ENCODE results near the gene TMCC3.

TMCC3 gene

GRCh38 chr12:94623161-94623920 lies 27.0 kb downstream of the TMCC3 start:
- TF ChIP-seq, protein P1, sequence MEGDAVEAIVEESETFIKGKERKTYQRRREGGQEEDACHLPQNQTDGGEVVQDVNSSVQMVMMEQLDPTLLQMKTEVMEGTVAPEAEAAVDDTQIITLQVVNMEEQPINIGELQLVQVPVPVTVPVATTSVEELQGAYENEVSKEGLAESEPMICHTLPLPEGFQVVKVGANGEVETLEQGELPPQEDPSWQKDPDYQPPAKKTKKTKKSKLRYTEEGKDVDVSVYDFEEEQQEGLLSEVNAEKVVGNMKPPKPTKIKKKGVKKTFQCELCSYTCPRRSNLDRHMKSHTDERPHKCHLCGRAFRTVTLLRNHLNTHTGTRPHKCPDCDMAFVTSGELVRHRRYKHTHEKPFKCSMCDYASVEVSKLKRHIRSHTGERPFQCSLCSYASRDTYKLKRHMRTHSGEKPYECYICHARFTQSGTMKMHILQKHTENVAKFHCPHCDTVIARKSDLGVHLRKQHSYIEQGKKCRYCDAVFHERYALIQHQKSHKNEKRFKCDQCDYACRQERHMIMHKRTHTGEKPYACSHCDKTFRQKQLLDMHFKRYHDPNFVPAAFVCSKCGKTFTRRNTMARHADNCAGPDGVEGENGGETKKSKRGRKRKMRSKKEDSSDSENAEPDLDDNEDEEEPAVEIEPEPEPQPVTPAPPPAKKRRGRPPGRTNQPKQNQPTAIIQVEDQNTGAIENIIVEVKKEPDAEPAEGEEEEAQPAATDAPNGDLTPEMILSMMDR (IDR thresholded peaks at IDR 0.05; ENCODE audit: low read depth, low read length) = no peak
- no peak overlapping the region for H3K4me3 ChIP-seq (ENCODE audit: low read depth, low read length)

- TF ChIP-seq, protein P1 (IDR thresholded peaks at IDR 0.05; ENCODE audit: low read depth, low read length) = no peak
- H3K4me3 ChIP-seq (ENCODE audit: low read depth, low read length) = no peak overlapping the region
Observed at GRCh38 chr12:94622475-94622874, 27.9 kb downstream of the TMCC3 start.

GRCh38 chr12:94621662-94622359 lies 28.5 kb downstream of the TMCC3 start:
- TF ChIP-seq, protein P1 (IDR thresholded peaks at IDR 0.05; ENCODE audit: low read depth, low read length) = no peak
- no peak overlapping the region; the same call in 1 of the 2 replicates for H3K4me3 ChIP-seq (ENCODE audit: low read depth, low read length)

- TF ChIP-seq, protein P1 (IDR thresholded peaks at IDR 0.05; ENCODE audit: low read depth, low read length) = no peak
- no peak overlapping the region for H3K4me3 ChIP-seq (ENCODE audit: low read depth, low read length)
Observed at GRCh38 chr12:94620621-94621020, 29.7 kb downstream of the TMCC3 start.

DNA sequence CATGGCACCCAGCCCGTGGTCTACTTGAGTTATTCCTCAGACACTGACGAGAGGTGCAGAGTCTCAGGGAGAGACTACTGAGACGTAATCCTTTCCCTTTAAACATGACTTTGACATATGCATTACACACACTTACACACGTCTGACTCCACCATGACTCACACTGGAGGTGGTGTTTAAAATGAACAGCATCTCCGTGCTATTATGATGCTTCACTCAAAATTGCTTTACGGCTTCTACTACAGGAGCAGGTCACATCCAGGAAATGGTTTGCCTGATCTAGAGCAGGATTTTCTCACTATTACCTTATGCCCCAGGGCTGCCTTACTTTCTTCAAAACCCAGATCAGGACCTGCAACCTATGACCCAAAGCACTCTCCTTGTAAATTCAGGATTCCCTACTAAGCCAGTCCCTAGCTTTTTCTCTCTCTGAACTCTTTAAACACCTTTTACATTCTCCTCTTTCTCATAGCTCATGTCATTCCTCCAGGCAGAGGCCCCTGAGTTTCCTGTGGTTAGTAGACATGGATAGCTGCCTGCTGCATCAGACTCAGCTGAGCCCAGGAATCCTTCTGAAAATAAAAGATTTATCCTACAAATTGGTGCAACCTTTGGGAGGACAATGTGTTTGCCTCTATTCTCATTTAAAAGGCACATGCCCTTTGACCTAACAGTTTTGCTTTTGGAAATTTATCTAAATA lies 31.2 kb downstream of the TMCC3 start:
- TF ChIP-seq, protein P1 (IDR thresholded peaks at IDR 0.05; ENCODE audit: low read depth, low read length) = no peak
- H3K4me3 ChIP-seq (ENCODE audit: low read depth, low read length) = no peak overlapping the region

- TF ChIP-seq, protein P1 (IDR thresholded peaks at IDR 0.05; ENCODE audit: low read depth, low read length) = no peak
- no peak overlapping the region for H3K4me3 ChIP-seq (ENCODE audit: low read depth, low read length)
Observed at GRCh38 chr12:94617101-94617500, 33.3 kb downstream of the TMCC3 start.
